H1 (cell line): ENCODE measurements around the gene PIGM. TPM values are rescaled to one million over a fixed set of nuclear protein-coding genes. Genes with fewer than 3 reads are reported as not detected.

Experiments used
- SRF ChIP-seq: IDR thresholded peaks from 2 replicates; pipeline ENCODE4 v1.6.1; 2011; ENCODE audit warnings: mild to moderate bottlenecking, low read depth, low read length, moderate library complexity
- polyA plus RNA-seq, 7 experiments: library from polyadenylated mRNA; depleted of rRNA in 3 of 7; stranded (reverse) in 5 of 7; unstranded in 2 of 7; fragments of >200 nt in 5 of 7; fragments of 200-250 nt in 2 of 7; gene quantifications; 1 replicate in 5 of 7; 2 replicates in 1 of 7; 4 replicates in 1 of 7; pipeline versions ENCODE4 v1.2.1 to v1.2.3, GENCODE V29; 2011 to 2013; ENCODE audit warnings: missing spikeins in 2 of 7, mixed read lengths in 2 of 7
- total RNA-seq: library from RNA; stranded (reverse); fragmentation: NEBNext Ultra II Directional; extraction: Animal tissue kit (Norgen Biotek cat#: 25700); gene quantifications from 2 replicates; pipeline ENCODE4 v1.2.1, GENCODE V29; 2021
- TF ChIP-seq, protein P1 (sequence below): IDR thresholded peaks from 2 replicates; pipeline ENCODE4 v1.6.1; 2012; ENCODE audit warnings: inconsistent platforms

Gene PIGM
- total and polyA plus RNA-seq, 2 of the 8 experiments (the other 6 are each of a cell fraction or from before 2014, with no cell fraction given), result 5.4 to 6.0 TPM

DNA sequence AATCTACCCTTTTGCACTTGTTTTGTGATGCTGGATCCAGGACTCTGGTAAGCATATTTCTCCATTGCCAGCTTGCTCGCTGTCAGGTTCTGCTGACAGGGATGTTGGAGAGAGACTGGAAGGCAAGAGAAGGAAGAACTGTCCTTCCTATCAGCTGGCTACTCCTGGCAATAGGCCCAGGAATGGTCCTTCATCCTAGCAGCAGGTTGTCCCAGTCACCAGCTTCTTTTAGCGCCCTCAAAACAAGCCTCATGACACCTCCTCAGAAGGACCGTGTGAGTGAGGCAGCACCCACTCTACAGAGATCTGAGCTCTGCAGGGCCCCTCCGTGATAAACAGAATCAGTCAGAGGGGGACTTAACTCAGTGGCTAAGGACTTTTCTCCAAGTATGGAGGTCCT is 44.6 kb downstream of the PIGM start (continued):
- TF ChIP-seq, protein P1, sequence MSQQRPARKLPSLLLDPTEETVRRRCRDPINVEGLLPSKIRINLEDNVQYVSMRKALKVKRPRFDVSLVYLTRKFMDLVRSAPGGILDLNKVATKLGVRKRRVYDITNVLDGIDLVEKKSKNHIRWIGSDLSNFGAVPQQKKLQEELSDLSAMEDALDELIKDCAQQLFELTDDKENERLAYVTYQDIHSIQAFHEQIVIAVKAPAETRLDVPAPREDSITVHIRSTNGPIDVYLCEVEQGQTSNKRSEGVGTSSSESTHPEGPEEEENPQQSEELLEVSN, result no peak
- no peak for TF ChIP-seq SRF
